VCaP (cell line): ENCODE measurements around the gene SULF2.

Source experiments
- H3K27ac ChIP-seq: fragments of 450-650 bp; 2 replicates; pipeline ENCODE4 v1.5.1; 2017
- CTCF ChIP-seq: fragments of 450-650 bp; conservative IDR thresholded peaks from 2 replicates; pipeline ENCODE4 v1.5.1; 2017; ENCODE audit warnings: mild to moderate bottlenecking, moderate library complexity

Gene SULF2

GRCh38 chr20:47674686-47675085 lies 110.6 kb downstream of the SULF2 start:
- H3K27ac ChIP-seq: no peak overlapping the region
- no peak for TF ChIP-seq CTCF

GRCh38 chr20:47674145-47674544 lies 111.1 kb downstream of the SULF2 start:
- no peak for TF ChIP-seq CTCF
- H3K27ac ChIP-seq: no peak overlapping the region

- H3K27ac ChIP-seq: no peak overlapping the region
- TF ChIP-seq CTCF: no peak
These were observed 111.7 kb downstream of the SULF2 start for GRCh38 chr20:47673671-47673955.

GRCh38 chr20:47672886-47673670 lies 112.2 kb downstream of the SULF2 start:
- H3K27ac ChIP-seq: no peak overlapping the region
- TF ChIP-seq CTCF: no peak

GRCh38 chr20:47672166-47672565 lies 113.1 kb downstream of the SULF2 start:
- TF ChIP-seq CTCF: no peak

GRCh38 chr20:47670913-47671312 lies 114.4 kb downstream of the SULF2 start:
- no peak overlapping the region for H3K27ac ChIP-seq

More at GRCh38 chr20:47672166-47672565, 113.1 kb downstream of the SULF2 start:
- no peak overlapping the region for H3K27ac ChIP-seq

More at GRCh38 chr20:47670913-47671312, 114.4 kb downstream of the SULF2 start:
- TF ChIP-seq CTCF: no peak
